Measurements from ENCODE around the gene KLHL20.

Gene KLHL20

DNA sequence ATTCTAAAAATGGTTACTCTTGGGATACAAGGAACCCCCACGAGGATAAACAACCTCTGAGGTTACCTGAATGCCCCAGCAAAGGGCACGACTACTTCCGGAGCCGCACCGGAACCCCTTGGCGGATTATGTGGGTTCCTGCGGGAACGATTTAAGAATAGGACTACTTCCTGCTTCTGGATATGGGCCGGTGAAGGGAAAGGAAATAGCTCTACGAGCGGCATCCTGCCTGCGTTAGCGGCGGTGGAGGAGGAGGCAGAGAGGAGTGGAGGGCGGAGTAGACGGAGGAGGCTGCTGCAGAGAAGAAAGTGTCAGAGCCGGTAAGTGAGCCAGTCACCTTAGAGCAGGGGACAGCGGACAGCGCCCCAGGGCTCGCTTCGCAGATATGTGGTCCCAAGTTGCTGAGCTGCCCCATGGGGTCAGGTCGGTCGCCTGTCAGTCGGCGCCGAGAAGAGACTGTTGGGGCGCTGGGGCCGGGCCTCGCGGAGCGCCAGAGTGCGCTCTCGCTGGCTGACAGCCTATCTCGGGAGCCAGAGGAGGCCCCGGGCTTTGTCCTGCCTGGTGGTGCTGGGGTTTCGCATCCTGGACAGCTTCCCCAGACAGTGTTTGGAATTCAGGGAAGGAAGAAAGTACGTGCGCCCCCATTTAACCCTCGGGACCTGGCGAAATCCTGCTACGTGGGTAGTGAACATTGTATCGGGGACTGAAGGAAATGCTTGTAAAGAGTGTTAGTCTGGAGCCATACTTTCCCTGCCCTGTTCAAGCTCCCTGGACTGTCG lies at the start of gene KLHL20:
Gene KLHL20, plus strand, starts transcription at position 223 of the 779 bp plus-strand sequence. CDS start 1,063 bp downstream, outside the sequence.
- TF ChIP-seq, protein P1, sequence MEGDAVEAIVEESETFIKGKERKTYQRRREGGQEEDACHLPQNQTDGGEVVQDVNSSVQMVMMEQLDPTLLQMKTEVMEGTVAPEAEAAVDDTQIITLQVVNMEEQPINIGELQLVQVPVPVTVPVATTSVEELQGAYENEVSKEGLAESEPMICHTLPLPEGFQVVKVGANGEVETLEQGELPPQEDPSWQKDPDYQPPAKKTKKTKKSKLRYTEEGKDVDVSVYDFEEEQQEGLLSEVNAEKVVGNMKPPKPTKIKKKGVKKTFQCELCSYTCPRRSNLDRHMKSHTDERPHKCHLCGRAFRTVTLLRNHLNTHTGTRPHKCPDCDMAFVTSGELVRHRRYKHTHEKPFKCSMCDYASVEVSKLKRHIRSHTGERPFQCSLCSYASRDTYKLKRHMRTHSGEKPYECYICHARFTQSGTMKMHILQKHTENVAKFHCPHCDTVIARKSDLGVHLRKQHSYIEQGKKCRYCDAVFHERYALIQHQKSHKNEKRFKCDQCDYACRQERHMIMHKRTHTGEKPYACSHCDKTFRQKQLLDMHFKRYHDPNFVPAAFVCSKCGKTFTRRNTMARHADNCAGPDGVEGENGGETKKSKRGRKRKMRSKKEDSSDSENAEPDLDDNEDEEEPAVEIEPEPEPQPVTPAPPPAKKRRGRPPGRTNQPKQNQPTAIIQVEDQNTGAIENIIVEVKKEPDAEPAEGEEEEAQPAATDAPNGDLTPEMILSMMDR (IDR thresholded peaks at IDR 0.05): no peak; the same call in 1 of the 2 replicates

DNA sequence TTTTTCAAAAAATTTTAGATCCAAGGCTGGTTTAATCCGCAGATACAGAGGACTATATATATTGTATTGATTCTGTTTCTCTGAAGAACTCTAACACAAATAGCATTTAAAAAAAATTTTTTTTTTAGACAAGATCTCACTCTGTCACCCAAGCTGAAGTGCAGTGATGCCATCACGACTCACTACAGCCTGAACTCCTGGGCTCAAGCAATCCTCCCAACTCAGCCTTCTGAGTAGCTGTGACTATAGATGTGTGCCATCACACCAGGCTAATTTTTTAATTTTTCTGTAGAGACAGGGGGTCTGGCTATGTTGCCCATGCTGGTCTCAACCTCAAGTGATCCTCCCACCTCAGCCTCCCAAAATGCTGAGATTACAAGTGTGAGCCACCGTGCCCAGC lies 48.1 kb upstream of the KLHL20 start:
- TF ChIP-seq, protein P1 (IDR thresholded peaks at IDR 0.05): no peak

DNA sequence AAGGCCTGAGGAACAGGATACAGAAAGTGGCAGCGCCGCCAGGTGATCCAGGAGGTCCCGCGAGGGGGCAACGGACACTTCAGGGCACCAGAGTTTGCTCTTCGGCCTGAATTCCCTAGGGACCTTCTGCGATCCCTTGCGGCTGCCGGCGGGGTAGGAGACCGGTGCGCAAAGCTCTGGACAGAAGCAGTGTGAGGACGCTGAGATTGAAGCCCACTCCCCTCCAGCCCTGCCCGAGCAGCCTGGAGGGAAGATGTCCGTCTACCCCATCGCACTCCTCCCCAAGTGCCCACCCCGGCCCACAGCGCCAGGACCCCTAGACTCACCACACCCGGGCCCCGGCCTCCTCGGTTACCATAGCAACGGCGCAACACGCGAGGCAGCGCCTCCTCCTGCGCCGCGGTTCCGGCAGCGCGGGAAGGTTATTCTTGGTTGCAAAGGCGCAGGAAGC lies 45.3 kb upstream of the KLHL20 start, which contains the start of gene ANKRD45:
Gene ANKRD45, minus strand, starts transcription at position 361 of the 451 bp plus-strand sequence. CDS start 10,433 bp downstream, outside the sequence.
- TF ChIP-seq, protein P1 (IDR thresholded peaks at IDR 0.05): no peak

GRCh38 chr1:173682184-173682583 lies 32.6 kb upstream of the KLHL20 start:
- TF ChIP-seq, protein P1 (IDR thresholded peaks at IDR 0.05): no peak

- TF ChIP-seq, protein P1 (IDR thresholded peaks at IDR 0.05): no peak
Measured at GRCh38 chr1:173688300-173688699, 26.5 kb upstream of the KLHL20 start.

- TF ChIP-seq, protein P1 (IDR thresholded peaks at IDR 0.05): no peak
Measured at GRCh38 chr1:173693238-173693637, 21.5 kb upstream of the KLHL20 start.

DNA sequence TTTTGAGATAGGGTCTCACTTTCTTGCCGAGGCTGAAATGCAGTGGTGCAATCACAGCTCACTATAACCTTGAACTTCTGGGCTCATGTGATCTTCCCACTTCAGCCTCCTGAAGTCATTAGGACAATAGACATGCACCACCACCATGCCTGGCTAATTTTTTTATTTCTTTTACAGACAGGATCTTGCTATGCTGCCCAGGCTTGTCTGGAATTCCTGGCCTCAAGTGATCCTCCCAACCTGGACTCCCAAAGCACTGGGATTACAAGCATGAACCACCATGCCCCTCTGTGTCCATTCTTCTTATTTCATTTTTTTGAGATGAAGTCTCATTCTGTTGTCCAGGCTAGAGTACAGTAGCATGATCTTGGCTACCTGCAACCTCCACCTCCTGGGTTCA lies 12.0 kb upstream of the KLHL20 start:
- TF ChIP-seq, protein P1 (IDR thresholded peaks at IDR 0.05): no peak
